ENCODE results near the gene ZNF609. TPM values are rescaled to one million over a fixed set of nuclear protein-coding genes. Genes with fewer than 3 reads are reported as not detected.

ZNF609 gene
- total RNA-seq, 1 experiment from 2014 or later: 31.0 TPM

DNA sequence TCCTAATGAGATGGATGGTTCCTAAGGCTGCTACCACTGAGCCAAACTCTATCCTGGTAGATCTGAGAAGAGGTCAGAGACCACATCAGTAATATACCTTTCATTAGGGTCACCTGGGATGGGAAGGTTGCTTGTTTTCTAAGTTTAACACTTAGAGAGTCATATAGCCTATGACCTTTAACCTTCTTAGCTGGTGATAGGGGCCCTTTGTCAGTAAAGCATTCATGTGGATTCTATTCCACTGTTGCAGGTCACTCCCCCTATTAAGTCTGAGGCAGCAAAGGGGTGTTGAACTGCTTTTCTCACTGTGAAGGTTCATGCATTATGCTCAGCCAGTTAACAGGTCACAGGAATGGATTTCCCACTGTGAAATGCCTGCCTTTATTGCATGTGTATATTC lies 6.1 kb upstream of the ZNF609 start:
- no peaks in the 10 kb centered on the region for H3K9me2 ChIP-seq (ENCODE audit: insufficient read depth)
- no peaks in the 10 kb centered on the region for H3K9me3 ChIP-seq (ENCODE audit: control insufficient read depth in 1 of 2, insufficient read depth in 1 of 2, low read depth in 1 of 2, low read length in 2 of 2)
- H3K4me2 ChIP-seq (ENCODE audit: low read length): no peak overlapping the region
- no peak for DNase-seq (ENCODE audit: low read depth, low spot score)
- no peak overlapping the region for H2AFZ ChIP-seq (ENCODE audit: low read depth, low read length, poor library complexity, severe bottlenecking)
- no peak for ATAC-seq
- no TSS peak for BruUV-seq (replicated peaks)
- intact Hi-C loops (cut with micrococcal nuclease): no loop called here
- H3K27ac ChIP-seq (ENCODE audit: low read depth, low read length): no peak overlapping the region
- H3K36me3 ChIP-seq (ENCODE audit: control insufficient read depth in 1 of 2, insufficient read depth in 2 of 2, low read length in 2 of 2): peaks cover 0 to 5% of the 10 kb centered on the region in 2 experiments; a peak in 1 of 4 replicates
- no peaks in the 10 kb centered on the region for H3K27me3 ChIP-seq (ENCODE audit: insufficient read depth, low read length)
- no peak for TF ChIP-seq RAD21 (IDR thresholded peaks at IDR 0.05; ENCODE audit: low read depth)
- TF ChIP-seq REST (IDR thresholded peaks at IDR 0.05; ENCODE audit: low read depth): no peak
- no peak for TF ChIP-seq SRF (IDR thresholded peaks at IDR 0.05; ENCODE audit: low read depth)
- no peak for TF ChIP-seq YY1 (IDR thresholded peaks at IDR 0.05; ENCODE audit: extremely low read depth, insufficient replicate concordance, low read depth, low read length)
- no peak for TF ChIP-seq CTCF (IDR thresholded peaks at IDR 0.05 in 2 of 3, conservative IDR thresholded peaks at IDR 0.05 in 1 of 3; ENCODE audit: borderline replicate concordance in 1 of 3, insufficient read depth in 1 of 3, low read depth in 2 of 3, low read length in 2 of 3)
- no peak for TF ChIP-seq POLR2A (IDR thresholded peaks at IDR 0.05; ENCODE audit: borderline replicate concordance, extremely low read depth, insufficient read depth, insufficient read length)
- no peak for TF ChIP-seq ZNF274 (IDR thresholded peaks at IDR 0.05; ENCODE audit: low read depth, low read length)
- no peak for TF ChIP-seq CBX3 (IDR thresholded peaks at IDR 0.05; ENCODE audit: low read depth)
- no peak for TF ChIP-seq JUND (IDR thresholded peaks at IDR 0.05)
- TF ChIP-seq SIN3A (IDR thresholded peaks at IDR 0.05; ENCODE audit: low read depth): no peak
- no peak for TF ChIP-seq ZFX (IDR thresholded peaks at IDR 0.05)
- H3K4me1 ChIP-seq (ENCODE audit: control insufficient read depth in 1 of 2, insufficient read depth in 2 of 2, low read length in 2 of 2): peaks cover 1 to 3% of the 10 kb centered on the region in 2 experiments; a peak in 2 of 4 replicates
- no peak overlapping the region for H3K9ac ChIP-seq (ENCODE audit: low read length)
- CTCF ChIA-PET: no interaction called here
- POLR2A ChIA-PET: no interaction called here
- no peak overlapping the region for H3K4me3 ChIP-seq (replicated peaks in 1 of 2; ENCODE audit: low read depth in 1 of 2, low read length in 2 of 2)
- no peaks in the 10 kb centered on the region for H3K79me2 ChIP-seq (ENCODE audit: insufficient read depth, low read length)
- H4K20me1 ChIP-seq (ENCODE audit: insufficient read depth): no peaks in the 10 kb centered on the region
- RAD21 ChIA-PET (ENCODE audit: low non-redundant PET in 1 of 2, low total read pairs in 2 of 2, uncharacterized antibody in 2 of 2, unreplicated experiment in 2 of 2): no interaction called here
